HEK293T (cell line): ENCODE measurements around the gene C1QC.

Experiments used
- CTBP1 ChIP-seq: fragments of 450-650 bp; IDR thresholded peaks from 2 replicates; pipeline ENCODE4 v1.6.1; 2016; ENCODE audit warnings: borderline replicate concordance
- ELF4 ChIP-seq: fragments of 450-650 bp; IDR thresholded peaks from 2 replicates; pipeline ENCODE4 v1.6.1; 2017; ENCODE audit warnings: antibody characterized with exemption
- FOXK2 ChIP-seq: fragments of 450-650 bp; IDR thresholded peaks from 2 replicates; pipeline ENCODE4 v1.6.1; 2016; ENCODE audit warnings: mild to moderate bottlenecking
- FOXM1 ChIP-seq: fragments of 450-650 bp; IDR thresholded peaks from 2 replicates; pipeline ENCODE4 v1.6.1; 2017; ENCODE audit warnings: mild to moderate bottlenecking, borderline replicate concordance
- HDGF ChIP-seq: fragments of 450-650 bp; IDR thresholded peaks from 2 replicates; pipeline ENCODE4 v1.6.1; 2017; ENCODE audit warnings: antibody characterized with exemption, borderline replicate concordance
- NFRKB ChIP-seq: fragments of 450-650 bp; IDR thresholded peaks from 2 replicates; pipeline ENCODE4 v1.6.1; 2016; ENCODE audit warnings: mild to moderate bottlenecking, moderate library complexity
- PKNOX1 ChIP-seq: fragments of 450-650 bp; IDR thresholded peaks from 2 replicates; pipeline ENCODE4 v1.6.1; 2016
- SP1 ChIP-seq: fragments of 450-650 bp; IDR thresholded peaks from 2 replicates; pipeline ENCODE4 v1.6.1; 2017
- SUZ12 ChIP-seq: fragments of 450-650 bp; IDR thresholded peaks from 2 replicates; pipeline ENCODE4 v1.6.1; 2016; ENCODE audit warnings: mild to moderate bottlenecking
- ZNF384 ChIP-seq: fragments of 450-650 bp; IDR thresholded peaks from 2 replicates; pipeline ENCODE4 v1.6.1; 2016

GRCh38 chr1:22628698-22629444 lies 14.6 kb upstream of the C1QC start:
- no peak for TF ChIP-seq SP1
- TF ChIP-seq FOXM1 = no peak
- no peak for TF ChIP-seq SUZ12
- no peak for TF ChIP-seq FOXK2
- no peak for TF ChIP-seq ELF4
- no peak for TF ChIP-seq PKNOX1
- no peak for TF ChIP-seq CTBP1
- TF ChIP-seq NFRKB = no peak
- TF ChIP-seq ZNF384 = no peak
- TF ChIP-seq HDGF = no peak
